CD14-positive monocyte (primary cell): ENCODE measurements around the gene AMBP. TPM values are rescaled to one million over a fixed set of nuclear protein-coding genes. Genes with fewer than 3 reads are reported as not detected.

Experiments used
- DNase-seq, 3 donors: peaks; one replicate each; pipeline ENCODE4 v3.0.0-alpha.2; 2011 to 2022
- H2AFZ ChIP-seq: 2 replicates; pipeline ENCODE4 v1.6.0; 2012; ENCODE audit warnings: mild to moderate bottlenecking, low read depth, low read length, inconsistent platforms; ENCODE audit not compliant: insufficient read depth, poor library complexity, severe bottlenecking
- H3K27ac ChIP-seq, 2 donors: 1 replicate in 1 of 2; 2 replicates in 1 of 2; pipeline ENCODE4 v1.5.1; 2012 to 2013; ENCODE audit warnings: low read length in 2 of 2, control low read depth in 1 of 2, inconsistent platforms in 1 of 2, low read depth in 1 of 2, mild to moderate bottlenecking in 1 of 2
- H3K27me3 ChIP-seq, 2 donors: one replicate each; pipeline versions ENCODE4 v1.6.0 to v1.6.1; 2011 to 2013; ENCODE audit warnings: low read length in 2 of 2; ENCODE audit not compliant: control insufficient read depth in 2 of 2, insufficient read depth in 2 of 2
- H3K36me3 ChIP-seq, 2 donors: replicated peaks in 1 of 2; 1 replicate in 1 of 2; 2 replicates in 1 of 2; pipeline versions ENCODE4 v1.5.1 to v1.6.1; 2012 to 2013; ENCODE audit warnings: low read length in 2 of 2, control low read depth in 1 of 2, inconsistent platforms in 1 of 2, mild to moderate bottlenecking in 1 of 2; ENCODE audit not compliant: insufficient read depth in 2 of 2, control insufficient read depth in 1 of 2
- H3K4me1 ChIP-seq, 2 donors: 1 replicate in 1 of 2; 2 replicates in 1 of 2; pipeline versions ENCODE4 v1.5.1 to v1.6.1; 2012 to 2013; ENCODE audit warnings: low read length in 2 of 2, control low read depth in 1 of 2, inconsistent platforms in 1 of 2, mild to moderate bottlenecking in 1 of 2, moderate library complexity in 1 of 2; ENCODE audit not compliant: insufficient read depth in 2 of 2, control insufficient read depth in 1 of 2
- H3K4me2 ChIP-seq: replicated peaks from 2 replicates; pipeline ENCODE3; 2012; ENCODE audit warnings: low read length, moderate library complexity, mild to moderate bottlenecking; ENCODE audit not compliant: poor library complexity, severe bottlenecking; ENCODE audit errors: extremely low read depth
- H3K4me3 ChIP-seq, 3 experiments: fragments of 200-600 bp in 1 of 3; sonication (generic) in 1 of 3; replicated peaks in 1 of 3; 1 replicate in 2 of 3; 2 replicates in 1 of 3; pipeline ENCODE4 v1.5.1; 2011 to 2013; ENCODE audit warnings: low read length in 3 of 3, mild to moderate bottlenecking in 3 of 3, control low read depth in 2 of 3, low read depth in 2 of 3, inconsistent platforms in 1 of 3, moderate library complexity in 1 of 3
- H3K79me2 ChIP-seq: 2 replicates; pipeline ENCODE4 v1.6.0; 2012; ENCODE audit warnings: mild to moderate bottlenecking, control low read depth, inconsistent platforms, low read length, moderate library complexity; ENCODE audit not compliant: insufficient read depth
- H3K9ac ChIP-seq: 2 replicates; pipeline ENCODE4 v1.6.0; 2017; ENCODE audit warnings: low read length, mild to moderate bottlenecking; ENCODE audit not compliant: insufficient read depth, poor library complexity, severe bottlenecking
- H3K9me3 ChIP-seq, 2 donors: replicated peaks in 1 of 2; 1 replicate in 1 of 2; 2 replicates in 1 of 2; pipeline versions ENCODE4 v1.5.1 to v1.6.1; 2012 to 2013; ENCODE audit warnings: low read length in 2 of 2, control low read depth in 1 of 2; ENCODE audit not compliant: control insufficient read depth in 1 of 2, insufficient read depth in 1 of 2
- H4K20me1 ChIP-seq: 2 replicates; pipeline ENCODE4 v1.6.0; 2012; ENCODE audit warnings: mild to moderate bottlenecking, low read length, control low read depth, moderate library complexity; ENCODE audit not compliant: insufficient read depth
- H3K27ac Mint-ChIP-seq, 7 donors: one replicate each; pipeline ENCODE4 v1.8.0; 2020; ENCODE audit warnings: mild to moderate bottlenecking in 7 of 7, mixed read lengths in 7 of 7, moderate library complexity in 6 of 7, inconsistent platforms in 2 of 7
- H3K27me3 Mint-ChIP-seq, 3 donors: one replicate each; pipeline ENCODE4 v1.8.0; 2021 to 2022; ENCODE audit warnings: low read depth in 3 of 3, mild to moderate bottlenecking in 3 of 3, mixed read lengths in 3 of 3, moderate library complexity in 3 of 3, inconsistent platforms in 1 of 3
- H3K36me3 Mint-ChIP-seq, 2 donors: one replicate each; pipeline ENCODE4 v1.8.0; 2020; ENCODE audit warnings: mixed read lengths in 2 of 2, inconsistent platforms in 1 of 2, mild to moderate bottlenecking in 1 of 2
- H3K4me1 Mint-ChIP-seq: one replicate; pipeline ENCODE4 v1.8.0; 2020; ENCODE audit warnings: mild to moderate bottlenecking, mixed read lengths
- H3K4me3 Mint-ChIP-seq, 2 donors: one replicate each; pipeline ENCODE4 v1.8.0; 2020; ENCODE audit warnings: mild to moderate bottlenecking in 2 of 2, mixed read lengths in 2 of 2, moderate library complexity in 1 of 2
- H3K9me3 Mint-ChIP-seq, 7 donors: one replicate each; pipeline ENCODE4 v1.8.0; 2020 to 2022; ENCODE audit warnings: mixed read lengths in 7 of 7, mild to moderate bottlenecking in 6 of 7, moderate library complexity in 6 of 7, inconsistent platforms in 2 of 7
- WGBS: methylation state at CpG from one replicate; pipeline ENCODE4 v1.1.5; 2013; ENCODE audit warnings: missing lambda C conversion rate; ENCODE audit not compliant: insufficient coverage; 5-methylcytosine and 5-hydroxymethylcytosine counted together
- intact Hi-C, 2 donors: fragments of 100-400 bp; cut with micrococcal nuclease; formaldehyde crosslinking; loops; one replicate each; pipeline versions ENCODE4 v1.15.0 to v1.15.1; 2023
- polyA plus RNA-seq, 3 donors: library from polyadenylated mRNA; depleted of rRNA in 1 of 3; unstranded in 2 of 3; stranded (reverse) in 1 of 3; fragments of 300-500 nt in 2 of 3; fragments of >200 nt in 1 of 3; fragmentation: Illumina TruSeq in 2 of 3; gene quantifications; 1 replicate in 2 of 3; 2 replicates in 1 of 3; pipeline ENCODE4 v1.2.3, GENCODE V29; 2012 to 2021
- TF ChIP-seq, protein P1 (sequence below): fragments of 200-600 bp; IDR thresholded peaks from one replicate; pipeline ENCODE4 v1.8.0; 2022; ENCODE audit warnings: antibody characterized with exemption, mild to moderate bottlenecking

Gene AMBP
- polyA plus RNA-seq, 3 donors, result not detected

- peaks cover 3 to 14% of the 10 kb centered on the region in 2 donors for H3K27me3 ChIP-seq
- no peaks in the 10 kb centered on the region for H3K79me2 ChIP-seq
- Mint-ChIP-seq H3K4me3 (no peak overlapping the region), H3K27me3 (peaks cover 16 to 28% (median 17%) of the 10 kb centered on the region in 3 donors), H3K27ac (no peak overlapping the region), H3K36me3 (no peaks in the 10 kb centered on the region), H3K4me1 (peaks cover 4% of the 10 kb centered on the region), H3K9me3 (peaks cover 0 to 5% (median 1%) of the 10 kb centered on the region in 7 donors)
- H3K4me1 ChIP-seq, result peaks cover 0 to 7% of the 10 kb centered on the region in 2 donors
- 80% methylated on average over 2 of the region's 4 CpGs for WGBS
- no peak for DNase-seq
- TF ChIP-seq, protein P1, sequence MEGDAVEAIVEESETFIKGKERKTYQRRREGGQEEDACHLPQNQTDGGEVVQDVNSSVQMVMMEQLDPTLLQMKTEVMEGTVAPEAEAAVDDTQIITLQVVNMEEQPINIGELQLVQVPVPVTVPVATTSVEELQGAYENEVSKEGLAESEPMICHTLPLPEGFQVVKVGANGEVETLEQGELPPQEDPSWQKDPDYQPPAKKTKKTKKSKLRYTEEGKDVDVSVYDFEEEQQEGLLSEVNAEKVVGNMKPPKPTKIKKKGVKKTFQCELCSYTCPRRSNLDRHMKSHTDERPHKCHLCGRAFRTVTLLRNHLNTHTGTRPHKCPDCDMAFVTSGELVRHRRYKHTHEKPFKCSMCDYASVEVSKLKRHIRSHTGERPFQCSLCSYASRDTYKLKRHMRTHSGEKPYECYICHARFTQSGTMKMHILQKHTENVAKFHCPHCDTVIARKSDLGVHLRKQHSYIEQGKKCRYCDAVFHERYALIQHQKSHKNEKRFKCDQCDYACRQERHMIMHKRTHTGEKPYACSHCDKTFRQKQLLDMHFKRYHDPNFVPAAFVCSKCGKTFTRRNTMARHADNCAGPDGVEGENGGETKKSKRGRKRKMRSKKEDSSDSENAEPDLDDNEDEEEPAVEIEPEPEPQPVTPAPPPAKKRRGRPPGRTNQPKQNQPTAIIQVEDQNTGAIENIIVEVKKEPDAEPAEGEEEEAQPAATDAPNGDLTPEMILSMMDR, result no peak
- peaks cover 0 to 4% of the 10 kb centered on the region in 2 donors for H3K9me3 ChIP-seq
- intact Hi-C loops, result no loop called here
- H3K27ac ChIP-seq, result no peak overlapping the region
- no peak overlapping the region for H3K4me2 ChIP-seq
- no peak overlapping the region for H2AFZ ChIP-seq
- no peak overlapping the region for H3K9ac ChIP-seq
- no peak overlapping the region for H3K4me3 ChIP-seq
- H4K20me1 ChIP-seq, result no peaks in the 10 kb centered on the region
- no peaks in the 10 kb centered on the region for H3K36me3 ChIP-seq
Measured at GRCh38 chr9:114093031-114093471, 15.0 kb upstream of the AMBP start.

- H3K4me3 Mint-ChIP-seq, result no peak overlapping the region
- no peak overlapping the region for H3K27ac Mint-ChIP-seq
- Histone ChIP-seq H3K9ac (no peak overlapping the region), H3K4me1 (no peaks in the 10 kb centered on the region), H3K36me3 (no peaks in the 10 kb centered on the region), H3K4me3 (no peak overlapping the region), H3K27me3 (peaks cover 0 to 8% of the 10 kb centered on the region in 2 donors), H4K20me1 (no peaks in the 10 kb centered on the region), H2AFZ (no peak overlapping the region), H3K27ac (no peak overlapping the region), H3K4me2 (no peak overlapping the region), H3K9me3 (peaks cover 0 to under 1% of the 10 kb centered on the region in 2 donors), H3K79me2 (no peaks in the 10 kb centered on the region)
- intact Hi-C loops, result no loop called here
- H3K9me3 Mint-ChIP-seq, result peaks cover 0 to 10% (median 1%) of the 10 kb centered on the region in 7 donors
- no CpG with 5 or more reads among the region's 4 CpGs for WGBS
- H3K4me1 Mint-ChIP-seq, result no peaks in the 10 kb centered on the region
- H3K36me3 Mint-ChIP-seq, result no peaks in the 10 kb centered on the region
- TF ChIP-seq, protein P1, result no peak
- no peak for DNase-seq
- H3K27me3 Mint-ChIP-seq, result peaks cover 12 to 24% (median 12%) of the 10 kb centered on the region in 3 donors
Measured at GRCh38 chr9:114092336-114092735, 14.2 kb upstream of the AMBP start.
